Loucy (cell line): ENCODE results near the gene POP4.

Experiments
- EZH2phosphoT487 ChIP-seq: fragments of 200-600 bp; IDR thresholded peaks from 2 replicates; pipeline ENCODE4 v1.6.1; 2018; ENCODE audit warnings: antibody characterized with exemption, mild to moderate bottlenecking, moderate library complexity, borderline replicate concordance
- TF ChIP-seq, protein P1 (sequence below): fragments of 200-600 bp; sonication (generic); conservative IDR thresholded peaks from 2 replicates; pipeline ENCODE4 v1.5.1; 2014; ENCODE audit warnings: mild to moderate bottlenecking, antibody characterized with exemption, low read length

- TF ChIP-seq, protein P1, sequence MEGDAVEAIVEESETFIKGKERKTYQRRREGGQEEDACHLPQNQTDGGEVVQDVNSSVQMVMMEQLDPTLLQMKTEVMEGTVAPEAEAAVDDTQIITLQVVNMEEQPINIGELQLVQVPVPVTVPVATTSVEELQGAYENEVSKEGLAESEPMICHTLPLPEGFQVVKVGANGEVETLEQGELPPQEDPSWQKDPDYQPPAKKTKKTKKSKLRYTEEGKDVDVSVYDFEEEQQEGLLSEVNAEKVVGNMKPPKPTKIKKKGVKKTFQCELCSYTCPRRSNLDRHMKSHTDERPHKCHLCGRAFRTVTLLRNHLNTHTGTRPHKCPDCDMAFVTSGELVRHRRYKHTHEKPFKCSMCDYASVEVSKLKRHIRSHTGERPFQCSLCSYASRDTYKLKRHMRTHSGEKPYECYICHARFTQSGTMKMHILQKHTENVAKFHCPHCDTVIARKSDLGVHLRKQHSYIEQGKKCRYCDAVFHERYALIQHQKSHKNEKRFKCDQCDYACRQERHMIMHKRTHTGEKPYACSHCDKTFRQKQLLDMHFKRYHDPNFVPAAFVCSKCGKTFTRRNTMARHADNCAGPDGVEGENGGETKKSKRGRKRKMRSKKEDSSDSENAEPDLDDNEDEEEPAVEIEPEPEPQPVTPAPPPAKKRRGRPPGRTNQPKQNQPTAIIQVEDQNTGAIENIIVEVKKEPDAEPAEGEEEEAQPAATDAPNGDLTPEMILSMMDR = no peak
- TF ChIP-seq EZH2phosphoT487 = no peak
Observed at GRCh38 chr19:29636553-29637360, 30.7 kb downstream of the POP4 start.
